ENCODE measurements around the gene CD248.
"Not testable (repeated sequence)": the region's sequence is repeated elsewhere in the genome, so short reads cannot be mapped to it uniquely, and the experiment has no call there.

Gene CD248

DNA sequence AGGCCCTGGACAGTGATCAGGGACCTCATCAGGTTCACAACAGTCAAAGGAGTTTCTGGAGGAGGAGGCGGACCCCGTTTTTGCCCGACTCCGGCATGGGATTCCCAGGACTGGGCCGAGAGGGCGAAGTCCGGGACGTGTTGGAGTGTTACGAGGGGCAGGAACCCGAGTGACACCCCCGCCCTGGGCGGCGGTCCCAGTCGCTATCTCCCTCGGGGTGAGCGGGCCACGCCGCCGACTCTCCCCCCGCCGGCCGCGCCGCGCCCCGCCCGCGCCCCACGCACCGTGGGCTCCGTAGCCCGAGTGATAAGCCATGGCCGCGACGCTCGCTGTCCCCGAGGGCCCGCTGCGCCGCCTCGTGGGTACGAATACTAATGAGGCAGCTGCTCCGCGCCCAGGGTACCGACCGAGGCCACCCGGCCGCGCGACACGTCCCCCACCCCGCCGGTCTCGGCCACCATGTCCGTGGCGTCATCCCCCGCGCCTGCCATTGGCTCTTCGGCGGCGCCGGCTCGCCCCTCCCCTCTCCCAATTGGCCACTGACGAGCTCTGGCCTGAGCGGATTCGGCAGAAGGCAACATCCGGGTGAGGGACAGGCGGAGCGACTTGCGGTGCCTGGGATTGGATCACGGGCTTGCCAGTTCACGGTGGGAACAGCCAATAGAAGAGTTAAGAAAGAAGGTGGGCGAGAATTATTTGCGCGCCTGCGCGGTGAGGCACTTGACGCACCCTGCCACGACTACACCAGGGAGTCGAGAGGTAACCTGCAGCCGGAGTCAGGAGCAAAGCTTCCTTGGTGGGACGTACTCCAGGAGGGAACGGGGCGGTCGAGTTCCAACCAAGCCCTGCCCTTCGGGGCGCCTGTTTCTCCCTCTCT is 27.9 kb downstream of the CD248 start, which contains the start of gene YIF1A:
TSS of gene YIF1A (minus strand) at position 473 of the 877 bp plus-strand sequence. CDS start at position 315, 158 bp downstream.
- peak; percentile 100 for DNase-seq (ENCODE audit: low spot score)

DNA sequence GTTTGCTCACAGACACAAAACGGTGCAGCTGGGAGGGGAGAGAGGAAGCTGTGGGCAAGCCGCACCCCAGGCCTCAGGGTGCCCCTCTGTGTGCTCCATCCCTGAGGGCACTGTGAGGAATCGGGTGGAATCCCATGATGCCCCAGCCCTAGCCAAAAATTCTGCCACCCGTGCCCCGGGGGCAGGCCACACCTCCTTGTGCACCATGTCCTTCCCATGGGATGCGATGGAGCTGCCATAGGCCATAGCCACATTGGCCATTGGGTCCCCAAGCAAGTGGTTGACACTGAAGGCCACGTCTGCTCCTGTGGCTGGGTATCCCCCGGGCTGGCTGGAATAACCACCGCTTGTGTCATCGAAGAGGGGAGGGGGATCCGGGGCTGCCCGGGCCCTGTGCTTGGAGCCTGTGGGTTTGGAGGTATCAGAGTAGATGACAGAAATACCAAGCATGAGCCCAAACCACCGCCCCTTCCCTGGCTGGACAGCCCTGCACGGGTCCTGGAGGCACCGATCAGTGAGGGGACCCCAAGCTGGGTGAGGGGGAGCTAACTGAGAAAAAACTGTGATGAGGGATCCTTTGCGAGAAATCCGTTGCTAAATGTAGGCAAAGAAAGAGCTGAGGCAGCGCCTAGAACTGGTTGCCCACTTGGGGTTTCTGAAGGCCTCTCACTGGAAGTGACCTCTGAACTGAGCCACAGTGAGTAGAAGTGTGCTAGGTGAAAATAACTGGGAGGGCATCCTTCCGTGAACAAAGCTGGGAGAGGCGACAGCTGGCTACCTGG is 28.8 kb downstream of the CD248 start:
- no peak for DNase-seq (ENCODE audit: low spot score)

DNA sequence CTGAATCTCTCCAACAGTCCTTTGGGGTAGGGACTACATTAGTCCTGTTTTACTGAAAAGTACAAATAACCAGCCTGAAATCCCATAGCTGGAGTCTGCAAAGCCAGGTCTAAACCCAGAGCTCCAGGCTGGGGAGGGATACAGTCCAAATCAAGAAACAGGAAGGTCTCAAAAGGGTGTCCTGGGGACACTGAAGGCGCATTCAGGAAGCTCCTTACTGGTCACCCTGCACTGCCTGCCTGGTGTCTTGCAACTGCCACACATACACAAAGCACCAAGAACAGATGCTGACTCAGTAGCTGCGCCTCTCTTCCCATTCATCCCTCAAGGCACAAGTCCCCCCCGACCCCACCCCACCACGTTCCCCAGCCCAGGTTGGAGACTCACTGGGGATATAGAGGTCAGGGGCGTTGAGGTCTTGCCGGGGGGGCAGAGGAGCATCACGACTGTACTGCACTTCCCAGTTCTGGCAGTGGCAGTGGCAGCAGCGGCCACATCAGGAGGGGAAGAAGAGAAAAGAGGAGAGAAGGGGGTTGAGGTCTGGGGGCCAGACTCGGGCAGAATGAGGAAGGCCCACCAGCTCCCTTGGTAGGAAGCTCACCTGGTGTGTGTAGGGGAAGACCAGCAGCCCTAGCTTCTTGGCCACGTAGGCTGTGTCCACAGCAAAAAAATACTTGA is 29.5 kb downstream of the CD248 start:
- no peak for DNase-seq (ENCODE audit: low spot score)

DNA sequence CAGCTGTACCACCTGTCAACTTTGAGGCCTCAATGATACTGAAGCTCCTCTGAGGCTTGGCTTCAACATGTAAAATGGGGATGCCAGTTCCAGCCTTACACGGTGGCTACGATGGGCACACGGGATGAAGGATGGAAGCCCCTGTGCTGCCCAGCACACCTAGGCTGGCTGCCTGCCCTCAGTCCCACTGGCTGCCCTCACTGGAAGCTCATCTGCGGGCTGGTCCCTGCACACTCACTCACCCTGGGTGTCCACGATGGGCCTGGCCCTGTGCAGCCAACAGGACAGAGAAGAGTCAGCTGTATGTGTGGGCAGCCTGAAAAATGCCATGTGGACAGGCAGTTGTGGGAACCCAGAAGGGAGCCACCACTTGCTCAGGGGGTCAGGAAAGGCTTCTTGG is 30.1 kb downstream of the CD248 start:
- no peak for DNase-seq (ENCODE audit: low spot score)

DNA sequence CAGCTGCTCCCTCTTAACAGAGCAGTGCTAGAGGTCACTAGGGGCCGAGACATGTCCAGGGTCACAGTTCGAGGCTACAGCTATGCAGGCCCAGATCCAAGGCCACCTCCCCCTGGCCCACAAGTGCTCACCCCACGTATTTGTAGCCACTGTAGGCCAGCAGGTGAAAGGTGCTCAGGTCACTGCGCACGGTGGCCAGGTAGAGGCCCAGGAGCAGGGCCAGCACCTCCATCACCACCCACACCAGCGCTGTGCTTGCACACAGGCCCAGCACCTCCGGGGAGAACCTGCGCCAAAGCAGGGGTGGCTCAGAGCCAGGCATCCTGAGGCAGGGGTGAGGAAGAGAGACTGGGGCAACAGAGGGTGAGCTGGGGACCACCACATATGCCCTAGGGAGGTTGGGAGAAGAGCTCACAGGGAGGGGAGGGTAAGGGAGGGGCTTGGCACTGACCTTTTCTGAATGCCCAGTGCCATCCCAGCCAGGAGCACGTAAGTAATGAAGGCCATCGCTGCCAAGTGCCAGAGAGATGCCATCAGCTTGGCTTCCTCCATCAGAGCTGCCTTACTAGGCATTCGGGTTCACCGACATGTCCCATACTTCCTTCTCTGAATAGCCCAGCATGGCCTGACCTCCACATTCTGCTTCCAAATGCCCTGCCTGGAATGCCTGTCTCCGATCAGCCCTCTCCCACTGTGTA is 31.4 kb downstream of the CD248 start:
- no peak for DNase-seq (ENCODE audit: low spot score)

DNA sequence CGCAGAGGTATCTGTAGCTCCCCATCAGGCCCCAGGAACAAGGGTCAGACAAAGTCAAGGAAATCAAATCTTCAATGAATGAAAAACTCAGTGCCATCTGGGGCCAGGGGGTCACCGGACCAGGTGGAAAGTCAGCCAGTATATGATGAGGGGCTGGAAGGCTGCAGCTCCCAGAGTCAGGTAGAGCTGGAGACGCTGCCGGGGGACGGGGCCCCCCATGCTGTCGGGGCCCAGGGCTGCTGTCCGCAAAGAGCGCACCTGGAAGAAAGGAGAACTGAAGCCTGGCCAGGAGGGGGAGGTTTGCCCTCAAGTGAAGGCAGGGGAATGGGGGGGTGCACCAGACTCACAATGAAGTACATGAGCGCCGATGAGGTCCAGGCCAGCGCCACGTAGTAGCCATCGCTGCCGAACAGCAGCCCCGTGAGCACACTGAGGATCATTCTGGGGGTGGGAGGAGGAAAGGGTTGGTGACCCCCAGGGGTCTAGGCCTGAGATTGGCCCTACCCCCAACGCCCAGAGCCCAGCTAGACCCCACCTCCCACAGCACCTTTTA is 32.2 kb downstream of the CD248 start:
- no peak for DNase-seq (ENCODE audit: low spot score)

DNA sequence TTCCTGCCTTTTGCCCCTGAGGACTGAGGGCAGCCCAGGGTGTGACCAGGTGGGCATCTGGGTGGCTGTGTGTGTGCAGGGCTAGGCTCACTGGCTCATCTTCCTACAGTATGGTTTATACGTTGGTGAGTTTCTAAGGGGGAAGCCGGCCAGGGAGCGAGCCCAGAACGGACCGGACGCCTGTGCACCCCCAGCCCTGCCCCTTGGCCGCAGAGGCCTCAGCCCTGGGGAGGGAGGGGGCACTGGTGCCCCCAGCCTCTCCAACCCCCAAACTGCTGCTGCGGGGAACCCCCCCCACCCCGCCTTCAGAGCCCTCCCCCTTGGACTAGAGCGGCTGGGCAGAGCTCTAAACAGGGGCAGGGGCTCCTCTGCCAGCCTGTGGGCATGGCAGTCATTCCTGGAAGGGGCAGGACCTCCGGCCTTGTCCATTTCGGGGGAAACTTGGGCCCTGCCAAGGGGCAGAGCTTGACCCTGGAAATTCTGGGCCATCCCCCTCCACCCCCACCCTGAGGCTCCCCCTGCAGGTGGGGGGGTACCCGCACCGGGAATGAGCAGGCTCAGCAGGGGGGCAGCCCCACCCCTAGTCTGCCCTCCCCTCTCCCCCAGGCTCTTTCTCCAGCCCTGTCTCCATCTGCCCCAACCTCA is 33.3 kb downstream of the CD248 start:
- DNase-seq (ENCODE audit: low spot score) = no peak

DNA sequence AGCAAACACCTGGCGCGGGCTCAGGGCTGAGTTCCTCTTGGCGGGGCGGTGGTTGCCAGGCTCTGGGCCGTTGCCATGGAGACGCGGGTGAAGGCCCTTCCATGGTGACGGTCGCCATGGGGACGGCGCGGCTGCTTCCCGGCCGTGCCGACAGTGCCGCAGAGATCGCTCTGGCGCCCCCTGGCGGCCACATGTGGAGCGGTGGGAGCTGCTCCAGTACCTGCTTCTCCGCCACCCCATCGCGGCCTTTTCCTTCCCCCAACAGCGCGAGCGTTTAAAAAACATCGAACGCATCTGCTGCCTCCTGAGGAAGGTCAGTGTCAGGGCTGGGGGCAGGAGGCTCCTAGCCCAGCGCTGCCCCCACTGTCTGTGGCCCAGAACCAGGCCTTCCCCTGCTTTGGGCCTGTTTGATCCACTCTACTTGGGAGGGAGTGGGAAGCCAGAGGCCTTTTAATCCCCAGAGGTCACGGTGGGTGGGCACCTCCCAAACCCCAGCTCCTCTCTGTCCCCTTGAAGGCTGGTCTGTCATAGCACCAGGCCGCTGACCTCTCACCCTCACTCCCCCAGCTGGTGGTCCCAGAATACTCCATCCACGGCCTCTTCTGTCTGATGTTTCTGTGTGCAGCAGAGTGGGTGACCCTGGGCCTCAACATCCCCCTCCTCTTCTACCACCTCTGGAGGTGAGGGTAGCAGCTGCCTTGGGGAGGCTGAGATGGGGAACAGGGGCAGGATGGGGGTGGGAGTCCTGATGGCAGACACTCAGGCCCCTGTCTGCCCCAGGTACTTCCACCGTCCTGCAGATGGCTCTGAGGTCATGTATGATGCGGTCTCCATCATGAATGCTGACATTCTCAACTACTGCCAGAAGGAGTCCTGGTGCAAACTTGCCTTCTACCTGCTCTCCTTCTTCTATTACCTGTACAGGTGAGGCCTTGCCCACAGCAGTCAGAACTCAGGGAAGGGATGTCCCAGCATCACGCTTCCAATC is 34.1 kb downstream of the CD248 start:
- peak; percentile 97 for DNase-seq (ENCODE audit: low spot score)

DNA sequence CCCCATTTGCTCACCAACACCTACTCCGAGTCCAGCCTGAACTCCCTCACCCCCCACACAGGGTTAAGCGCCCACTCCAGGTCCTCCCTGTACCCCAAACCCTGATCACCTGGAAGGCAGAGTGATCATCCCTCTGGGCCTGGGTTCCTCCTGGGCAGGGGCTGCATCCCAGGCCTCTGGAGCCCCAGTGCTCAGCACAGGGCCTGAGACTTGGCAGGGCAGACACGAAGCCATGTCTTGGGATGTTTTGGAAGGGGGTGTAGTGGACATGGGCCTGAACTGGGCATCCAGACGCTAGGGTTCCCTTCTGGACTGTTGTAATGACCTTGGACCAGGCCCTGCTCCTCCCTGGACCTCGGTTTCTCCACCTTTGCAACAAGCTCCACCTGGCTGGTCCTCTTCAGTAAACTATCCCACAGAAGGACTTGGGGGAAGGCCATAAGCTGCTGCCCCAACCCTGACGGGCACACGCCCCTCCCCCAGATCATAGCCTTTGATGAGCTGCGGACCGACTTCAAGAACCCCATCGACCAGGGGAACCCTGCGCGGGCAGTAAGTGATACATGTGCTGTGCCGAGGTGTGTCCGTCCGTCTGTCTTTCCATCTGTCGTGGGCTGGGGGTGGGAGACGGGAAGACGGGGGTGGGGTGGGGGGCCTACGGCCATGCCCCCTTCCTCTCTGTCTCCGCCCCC is 34.9 kb downstream of the CD248 start:
- DNase-seq (ENCODE audit: low spot score) = no peak

DNA sequence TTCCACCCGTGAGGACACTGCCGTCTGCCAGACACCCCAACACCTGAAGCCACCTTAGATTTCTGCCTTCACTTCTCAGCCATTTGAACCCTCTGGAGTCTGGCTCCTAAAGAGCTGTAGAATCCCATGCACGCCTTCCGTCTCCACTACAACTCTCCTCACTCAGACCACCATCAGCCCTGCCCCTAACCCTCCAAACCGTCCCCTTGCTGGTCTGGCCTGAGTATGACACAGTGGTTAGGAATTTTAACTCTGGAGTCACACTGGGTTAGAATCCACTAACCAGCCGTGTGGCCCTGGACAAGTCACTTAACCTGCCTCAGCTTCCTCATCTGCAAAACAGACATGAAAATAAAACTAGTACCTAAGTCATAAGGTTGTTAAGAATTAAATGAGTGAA is 35.8 kb downstream of the CD248 start:
- DNase-seq (ENCODE audit: low spot score) = no peak

DNA sequence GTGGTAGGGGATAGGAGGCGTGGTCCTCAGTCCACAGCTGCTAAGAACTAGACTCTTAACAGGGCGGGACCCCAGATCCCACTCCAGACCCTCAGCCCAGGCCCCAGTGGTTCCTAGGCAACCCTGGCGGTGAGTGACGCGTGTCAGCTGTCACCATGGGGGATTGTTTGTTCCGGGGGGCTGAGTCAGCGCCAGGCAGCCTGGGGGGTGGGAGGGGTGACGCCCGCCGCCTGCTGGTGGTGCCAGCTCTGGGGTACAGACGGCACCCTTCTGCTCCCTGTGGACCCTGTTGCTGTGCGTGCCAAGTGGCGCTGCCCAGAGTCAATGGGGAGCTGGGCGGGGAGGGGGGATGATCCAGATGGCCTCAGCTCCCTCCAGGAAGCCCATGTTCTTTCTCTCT is 36.4 kb downstream of the CD248 start:
- no peak for DNase-seq (ENCODE audit: low spot score)

DNA sequence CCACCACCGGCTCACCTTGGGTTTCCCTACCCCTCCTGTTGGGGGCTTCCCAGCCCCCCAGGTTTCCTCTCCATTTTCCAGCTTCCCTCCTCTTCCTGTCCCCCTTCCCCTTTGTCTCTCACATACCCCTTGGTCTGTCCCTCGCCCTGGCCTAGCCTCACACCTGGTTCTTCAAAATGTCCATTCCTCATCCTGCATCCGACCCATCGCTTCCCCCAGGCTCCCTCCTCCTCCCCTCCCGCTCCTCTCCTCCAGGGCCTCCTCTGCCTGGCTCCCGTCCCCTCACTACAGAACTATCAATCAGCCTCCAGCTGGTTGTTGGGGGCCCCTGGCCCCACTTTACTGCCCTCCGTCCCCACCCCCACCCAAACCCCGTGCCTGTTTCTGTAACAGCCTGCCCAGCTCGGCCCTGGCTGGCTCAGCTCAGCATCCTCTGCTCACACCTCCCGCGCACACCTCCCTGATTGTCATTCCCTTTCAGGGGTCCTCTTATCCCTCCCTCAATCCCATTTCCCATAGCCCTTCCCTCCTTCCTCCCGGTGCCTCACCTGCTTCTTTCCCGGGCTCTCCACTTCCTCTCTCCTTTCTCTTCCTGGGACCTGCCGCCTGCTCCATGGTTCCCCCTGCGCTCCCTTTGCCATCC is 37.6 kb downstream of the CD248 start:
- no peak for DNase-seq (ENCODE audit: low spot score)

DNA sequence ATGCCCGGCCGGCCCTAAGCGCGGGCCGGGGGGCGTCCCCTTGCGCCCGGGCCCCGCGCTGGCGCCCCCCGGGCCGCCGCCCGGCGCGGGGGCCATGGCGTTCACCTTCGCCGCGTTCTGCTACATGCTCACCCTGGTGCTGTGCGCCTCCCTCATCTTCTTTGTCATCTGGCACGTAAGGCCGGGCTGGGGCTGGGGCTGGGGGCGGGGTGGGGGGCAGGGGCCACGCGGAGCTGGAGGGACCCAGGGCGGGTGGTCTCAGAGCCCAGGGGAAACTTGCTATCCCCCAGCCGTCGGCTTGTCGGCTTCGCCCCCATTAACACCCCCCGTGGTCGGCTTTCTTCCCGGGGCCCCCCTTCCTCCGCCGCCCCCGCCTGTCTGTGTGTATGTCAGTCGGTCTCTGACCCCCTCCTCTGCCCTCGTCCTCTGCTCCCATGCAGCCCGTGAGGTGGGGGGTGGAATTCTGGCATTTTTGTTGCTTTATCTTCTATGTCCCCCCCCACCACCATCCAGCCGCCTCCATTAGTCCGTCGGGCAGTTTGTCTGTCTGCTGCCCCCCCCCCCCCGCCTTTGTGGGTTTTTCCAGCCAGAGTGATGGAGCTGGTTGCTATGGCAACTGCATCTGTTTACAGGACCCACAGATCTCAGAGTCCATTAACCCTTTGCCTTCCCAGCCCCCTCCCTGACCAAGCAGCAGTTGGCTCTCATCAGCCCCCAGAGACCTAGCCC is 38.3 kb downstream of the CD248 start:
- no peak for DNase-seq (ENCODE audit: low spot score)

DNA sequence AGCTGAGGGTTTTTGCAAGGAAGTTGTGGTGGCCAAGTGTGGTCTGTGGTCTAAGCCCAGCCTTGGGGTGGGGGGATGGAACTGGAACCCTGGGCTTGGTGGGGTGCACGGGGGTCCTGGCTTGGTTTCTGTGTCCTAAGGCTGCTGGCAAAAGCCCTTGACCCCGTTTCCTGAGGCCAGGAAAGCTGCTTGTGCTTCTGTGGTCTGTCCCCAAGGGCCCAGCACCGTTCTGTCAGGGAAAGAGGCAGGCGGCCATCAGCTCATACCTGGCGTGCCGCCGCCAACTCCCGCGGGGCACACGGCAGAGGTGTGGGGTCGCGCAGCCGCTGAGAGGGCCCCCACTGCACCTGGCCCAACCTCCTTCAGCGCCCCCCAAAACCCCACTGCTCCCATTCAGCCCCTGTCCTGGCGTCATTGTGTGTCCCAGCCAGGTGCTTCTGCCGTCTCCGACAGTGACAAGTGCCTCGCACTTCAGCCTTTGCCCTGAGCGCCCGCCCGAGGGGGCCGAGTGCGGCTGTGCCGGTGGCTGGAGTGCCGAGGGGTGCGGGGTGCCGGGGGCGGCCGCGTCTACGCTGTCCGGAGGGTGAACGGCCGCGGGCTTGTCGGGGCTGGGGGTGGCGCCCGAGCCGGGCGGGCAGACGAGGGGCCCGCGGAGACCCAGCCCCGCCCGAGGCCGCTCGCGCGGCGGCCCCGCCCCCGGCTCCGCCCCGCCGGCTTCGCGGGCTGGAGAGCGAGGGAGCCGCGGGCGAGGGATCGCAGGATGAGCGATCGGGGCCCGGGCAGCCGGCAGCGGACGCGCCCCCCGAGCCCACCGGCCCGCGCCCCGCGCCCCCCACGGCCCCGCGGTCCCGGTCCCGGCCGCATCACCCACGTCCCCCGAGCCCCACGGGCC is 39.1 kb downstream of the CD248 start, which contains the start of gene CNIH2:
TSS of gene CNIH2 (plus strand) at position 705 of the 892 bp plus-strand sequence. CDS start 282 bp downstream, outside the sequence.
- DNase-seq (ENCODE audit: low spot score) = peak; percentile 59

DNA sequence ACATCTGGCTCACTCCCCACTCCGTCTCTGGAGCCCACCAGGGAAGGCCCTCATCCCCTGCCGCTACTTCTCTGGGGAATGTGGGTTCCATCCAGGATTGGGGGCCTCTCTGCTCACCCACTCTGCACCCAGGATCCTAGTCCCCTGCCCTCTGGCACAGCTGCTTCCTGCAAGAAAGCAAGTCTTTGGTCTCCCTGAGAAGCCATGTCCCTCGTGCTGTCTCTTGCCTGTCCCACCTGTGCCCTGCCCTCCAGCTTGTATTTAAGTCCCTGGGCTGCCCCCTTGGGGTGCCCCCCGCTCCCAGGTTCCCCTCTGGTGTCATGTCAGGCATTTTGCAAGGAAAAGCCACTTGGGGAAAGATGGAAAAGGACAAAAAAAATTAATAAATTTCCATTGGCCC is 39.8 kb downstream of the CD248 start:
- DNase-seq (ENCODE audit: low spot score) = not testable (repeated sequence)

DNA sequence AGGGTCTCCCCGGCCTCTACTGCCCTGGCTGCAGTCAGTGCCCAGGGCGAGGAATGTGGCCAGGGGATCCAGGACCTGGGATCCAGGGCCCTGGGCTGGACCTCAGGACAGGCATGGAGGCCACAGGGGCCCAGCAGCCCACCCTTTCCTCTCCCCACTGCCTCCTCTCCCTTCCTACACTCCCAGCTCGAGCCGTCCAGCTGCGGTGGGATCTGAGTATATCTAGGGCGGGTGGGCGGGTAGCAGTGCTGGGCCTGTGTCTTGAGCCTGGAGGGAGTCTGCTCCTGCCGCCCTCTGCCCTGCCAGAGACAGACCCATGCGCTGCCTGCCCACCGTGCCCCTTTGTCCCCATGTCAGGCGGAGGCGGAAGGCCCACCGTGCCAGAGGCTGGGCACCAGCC is 40.2 kb downstream of the CD248 start:
- DNase-seq (ENCODE audit: low spot score) = not testable (repeated sequence)

Measured in germinal center (tissue), 1 donor.